ENCODE measurements around the gene POLDIP3. TPM values are rescaled to one million over a fixed set of nuclear protein-coding genes. Genes with fewer than 3 reads are reported as not detected.
"Not testable (repeated sequence)": the region's sequence is repeated elsewhere in the genome, so short reads cannot be mapped to it uniquely, and the experiment has no call there.

The POLDIP3 gene
- total and polyA plus RNA-seq, 2 of the 4 experiments (the other 2 are of a cell fraction) = 33.9 to 43.6 TPM

- H4K8ac ChIP-seq (ENCODE audit: low read depth in 2 of 2, low read length in 2 of 2); intact Hi-C loops (cut with micrococcal nuclease); H2BK5ac ChIP-seq (ENCODE audit: low read depth, low read length, poor library complexity, severe bottlenecking); POLR2A ChIA-PET (ENCODE audit: unreplicated experiment); dilution Hi-C loops (cut with HindIII; ENCODE audit: low sequenced_read_pairs, unreplicated experiment); H3K4me1 ChIP-seq (ENCODE audit: control insufficient read depth, insufficient read depth, low read length); H3K4me2 ChIP-seq (ENCODE audit: low read depth, low read length); H2BK120ac ChIP-seq (ENCODE audit: low read depth, low read length); H3K23ac ChIP-seq (ENCODE audit: low read depth, low read length); ATAC-seq (ENCODE audit: low read depth); DNase-seq; H3K27me3 ChIP-seq (ENCODE audit: control insufficient read depth, insufficient read depth, low read length); H3K9me3 ChIP-seq (ENCODE audit: control insufficient read depth, insufficient read depth, low read length); H3K4ac ChIP-seq (ENCODE audit: low read depth, low read length); H2AFZ ChIP-seq (replicated peaks; ENCODE audit: low read length, poor library complexity); H3K9me1 ChIP-seq (ENCODE audit: insufficient read depth, low read length); H2BK20ac ChIP-seq (ENCODE audit: low read depth, low read length); H3K18ac ChIP-seq (ENCODE audit: low read depth, low read length); H2AK5ac ChIP-seq (ENCODE audit: low read depth, low read length); in situ Hi-C loops (cut with MboI; ENCODE audit: low sequenced_read_pairs); H3K4me3 ChIP-seq (ENCODE audit: insufficient read depth, low read depth, low read length); H4K20me1 ChIP-seq (ENCODE audit: insufficient read depth, low read length); H4K5ac ChIP-seq (ENCODE audit: low read depth, low read length); H2AK9ac ChIP-seq (replicated peaks; ENCODE audit: low read depth, low read length, poor library complexity); BruUV-seq (replicated peaks); H3K27ac ChIP-seq (ENCODE audit: insufficient read depth, low read length); H4K91ac ChIP-seq (ENCODE audit: insufficient read depth, low read depth, low read length); H3K56ac ChIP-seq (ENCODE audit: extremely low read depth, insufficient read depth, low read length); H3K14ac ChIP-seq (replicated peaks; ENCODE audit: low read depth, low read length); H2BK15ac ChIP-seq (ENCODE audit: low read depth, low read length); H3K9ac ChIP-seq (ENCODE audit: low read depth, low read length); CTCF ChIA-PET: not testable (repeated sequence)
- peaks cover 3 to 11% of the 10 kb centered on the region in 2 experiments; a peak in 3 of 4 replicates for H3K79me1 ChIP-seq (ENCODE audit: low read depth in 1 of 2, low read length in 2 of 2)
- WGBS, 2 experiments (ENCODE audit: extremely low coverage in 2 of 2, insufficient read length in 1 of 2) = no CpG with 5 or more reads among the region's 9 CpGs
- peaks cover 28% of the 10 kb centered on the region for H3K36me3 ChIP-seq (ENCODE audit: control insufficient read depth, insufficient read depth, low read length)
Observed at GRCh38 chr22:42577141-42577540, 37.5 kb downstream of the POLDIP3 start.

- CTCF ChIA-PET; H2AK5ac ChIP-seq (ENCODE audit: low read depth, low read length); H3K9me1 ChIP-seq (ENCODE audit: insufficient read depth, low read length); H3K56ac ChIP-seq (ENCODE audit: extremely low read depth, insufficient read depth, low read length); BruUV-seq (replicated peaks); H2BK20ac ChIP-seq (ENCODE audit: low read depth, low read length); in situ Hi-C loops (cut with MboI; ENCODE audit: low sequenced_read_pairs); dilution Hi-C loops (cut with HindIII; ENCODE audit: low sequenced_read_pairs, unreplicated experiment); H3K9ac ChIP-seq (ENCODE audit: low read depth, low read length); H3K27me3 ChIP-seq (ENCODE audit: control insufficient read depth, insufficient read depth, low read length); H2BK15ac ChIP-seq (ENCODE audit: low read depth, low read length); H3K4me2 ChIP-seq (ENCODE audit: low read depth, low read length); H3K4me1 ChIP-seq (ENCODE audit: control insufficient read depth, insufficient read depth, low read length); intact Hi-C loops (cut with micrococcal nuclease); POLR2A ChIA-PET (ENCODE audit: unreplicated experiment); H3K23ac ChIP-seq (ENCODE audit: low read depth, low read length); H3K4me3 ChIP-seq (ENCODE audit: insufficient read depth, low read depth, low read length); H3K27ac ChIP-seq (ENCODE audit: insufficient read depth, low read length); H2BK120ac ChIP-seq (ENCODE audit: low read depth, low read length); H4K20me1 ChIP-seq (ENCODE audit: insufficient read depth, low read length); H3K4ac ChIP-seq (ENCODE audit: low read depth, low read length); H2AK9ac ChIP-seq (replicated peaks; ENCODE audit: low read depth, low read length, poor library complexity); H3K14ac ChIP-seq (replicated peaks; ENCODE audit: low read depth, low read length); H3K79me1 ChIP-seq (ENCODE audit: low read depth in 1 of 2, low read length in 2 of 2); H4K5ac ChIP-seq (ENCODE audit: low read depth, low read length); H2AFZ ChIP-seq (replicated peaks; ENCODE audit: low read length, poor library complexity); H4K91ac ChIP-seq (ENCODE audit: insufficient read depth, low read depth, low read length); H2BK5ac ChIP-seq (ENCODE audit: low read depth, low read length, poor library complexity, severe bottlenecking); H3K18ac ChIP-seq (ENCODE audit: low read depth, low read length); H4K8ac ChIP-seq (ENCODE audit: low read depth in 2 of 2, low read length in 2 of 2); ATAC-seq (ENCODE audit: low read depth); DNase-seq; H3K9me3 ChIP-seq (ENCODE audit: control insufficient read depth, insufficient read depth, low read length): not testable (repeated sequence)
- peaks cover 31% of the 10 kb centered on the region for H3K36me3 ChIP-seq (ENCODE audit: control insufficient read depth, insufficient read depth, low read length)
- WGBS, 2 experiments (ENCODE audit: extremely low coverage in 2 of 2, insufficient read length in 1 of 2) = 95% methylated on average over 4 of the region's 30 CpGs; no CpG with 5 or more reads in 1 of the 2 experiments
Observed at GRCh38 chr22:42575996-42576574, 38.6 kb downstream of the POLDIP3 start.
